ENCODE measurements around the gene G6PC1. TPM values are rescaled to one million over a fixed set of nuclear protein-coding genes. Genes with fewer than 3 reads are reported as not detected.

G6PC1 gene
- total and polyA plus RNA-seq, 2 of the 13 experiments (the other 11 are each of a cell fraction or from before 2014, with no cell fraction given) = 1.7 to 37.9 TPM

GRCh38 chr17:42918902-42919521, 18.4 kb downstream of the G6PC1 start (continued):
- TF ChIP-seq, protein P1, sequence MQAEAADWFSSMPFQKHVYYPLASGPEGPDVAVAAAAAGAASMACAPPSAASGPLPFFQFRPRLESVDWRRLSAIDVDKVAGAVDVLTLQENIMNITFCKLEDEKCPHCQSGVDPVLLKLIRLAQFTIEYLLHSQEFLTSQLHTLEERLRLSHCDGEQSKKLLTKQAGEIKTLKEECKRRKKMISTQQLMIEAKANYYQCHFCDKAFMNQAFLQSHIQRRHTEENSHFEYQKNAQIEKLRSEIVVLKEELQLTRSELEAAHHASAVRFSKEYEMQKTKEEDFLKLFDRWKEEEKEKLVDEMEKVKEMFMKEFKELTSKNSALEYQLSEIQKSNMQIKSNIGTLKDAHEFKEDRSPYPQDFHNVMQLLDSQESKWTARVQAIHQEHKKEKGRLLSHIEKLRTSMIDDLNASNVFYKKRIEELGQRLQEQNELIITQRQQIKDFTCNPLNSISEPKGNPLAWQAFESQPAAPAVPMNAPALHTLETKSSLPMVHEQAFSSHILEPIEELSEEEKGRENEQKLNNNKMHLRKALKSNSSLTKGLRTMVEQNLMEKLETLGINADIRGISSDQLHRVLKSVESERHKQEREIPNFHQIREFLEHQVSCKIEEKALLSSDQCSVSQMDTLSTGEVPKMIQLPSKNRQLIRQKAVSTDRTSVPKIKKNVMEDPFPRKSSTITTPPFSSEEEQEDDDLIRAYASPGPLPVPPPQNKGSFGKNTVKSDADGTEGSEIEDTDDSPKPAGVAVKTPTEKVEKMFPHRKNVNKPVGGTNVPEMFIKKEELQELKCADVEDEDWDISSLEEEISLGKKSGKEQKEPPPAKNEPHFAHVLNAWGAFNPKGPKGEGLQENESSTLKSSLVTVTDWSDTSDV (CRISPR knock-in tag; IDR thresholded peaks at IDR 0.05) = no peak
- TF ChIP-seq ZNF605 (CRISPR knock-in tag; IDR thresholded peaks at IDR 0.05) (no peak), ZNF841 (CRISPR knock-in tag; IDR thresholded peaks at IDR 0.05; ENCODE audit: borderline replicate concordance) (no peak), KMT2B (CRISPR knock-in tag; IDR thresholded peaks at IDR 0.05) (peak; percentile 36; the same call in 1 of the 2 replicates), HCFC1 (IDR thresholded peaks at IDR 0.05; ENCODE audit: low read depth, low read length) (no peak), ZNF713 (CRISPR knock-in tag; IDR thresholded peaks at IDR 0.05) (0 out of 2 replicates have a peak, but pooled peaks have one; percentile 71), ATF1 (CRISPR knock-in tag; IDR thresholded peaks at IDR 0.05) (peak; percentile 33; the same call in 1 of the 2 replicates), ZBTB34 (CRISPR knock-in tag; IDR thresholded peaks at IDR 0.05) (no peak), XRCC5 (optimal IDR thresholded peaks at IDR 0.05; ENCODE audit: low read length) (no peak), MBNL3 (CRISPR knock-in tag; conservative IDR thresholded peaks at IDR 0.05) (no peak), ZNF772 (CRISPR knock-in tag; IDR thresholded peaks at IDR 0.05) (no peak)
- TF ChIP-seq, protein P2, sequence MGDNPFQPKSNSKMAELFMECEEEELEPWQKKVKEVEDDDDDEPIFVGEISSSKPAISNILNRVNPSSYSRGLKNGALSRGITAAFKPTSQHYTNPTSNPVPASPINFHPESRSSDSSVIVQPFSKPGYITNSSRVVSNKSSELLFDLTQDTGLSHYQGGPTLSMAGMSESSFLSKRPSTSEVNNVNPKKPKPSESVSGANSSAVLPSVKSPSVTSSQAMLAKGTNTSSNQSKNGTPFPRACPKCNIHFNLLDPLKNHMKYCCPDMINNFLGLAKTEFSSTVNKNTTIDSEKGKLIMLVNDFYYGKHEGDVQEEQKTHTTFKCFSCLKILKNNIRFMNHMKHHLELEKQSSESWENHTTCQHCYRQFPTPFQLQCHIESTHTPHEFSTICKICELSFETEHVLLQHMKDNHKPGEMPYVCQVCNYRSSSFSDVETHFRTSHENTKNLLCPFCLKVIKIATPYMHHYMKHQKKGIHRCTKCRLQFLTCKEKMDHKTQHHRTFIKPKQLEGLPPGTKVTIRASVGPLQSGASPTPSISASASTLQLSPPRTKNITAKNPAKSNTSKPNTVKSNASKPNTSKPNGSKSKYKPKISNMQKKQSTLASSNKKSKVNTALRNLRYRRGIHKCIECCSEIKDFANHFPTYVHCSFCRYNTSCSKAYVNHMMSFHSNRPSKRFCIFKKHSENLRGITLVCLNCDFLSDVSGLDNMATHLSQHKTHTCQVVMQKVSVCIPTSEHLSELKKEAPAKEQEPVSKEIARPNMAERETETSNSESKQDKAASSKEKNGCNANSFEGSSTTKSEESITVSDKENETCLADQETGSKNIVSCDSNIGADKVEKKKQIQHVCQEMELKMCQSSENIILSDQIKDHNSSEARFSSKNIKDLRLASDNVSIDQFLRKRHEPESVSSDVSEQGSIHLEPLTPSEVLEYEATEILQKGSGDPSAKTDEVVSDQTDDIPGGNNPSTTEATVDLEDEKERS (CRISPR knock-in tag; IDR thresholded peaks at IDR 0.05) = no peak
- TF ChIP-seq, protein P3, sequence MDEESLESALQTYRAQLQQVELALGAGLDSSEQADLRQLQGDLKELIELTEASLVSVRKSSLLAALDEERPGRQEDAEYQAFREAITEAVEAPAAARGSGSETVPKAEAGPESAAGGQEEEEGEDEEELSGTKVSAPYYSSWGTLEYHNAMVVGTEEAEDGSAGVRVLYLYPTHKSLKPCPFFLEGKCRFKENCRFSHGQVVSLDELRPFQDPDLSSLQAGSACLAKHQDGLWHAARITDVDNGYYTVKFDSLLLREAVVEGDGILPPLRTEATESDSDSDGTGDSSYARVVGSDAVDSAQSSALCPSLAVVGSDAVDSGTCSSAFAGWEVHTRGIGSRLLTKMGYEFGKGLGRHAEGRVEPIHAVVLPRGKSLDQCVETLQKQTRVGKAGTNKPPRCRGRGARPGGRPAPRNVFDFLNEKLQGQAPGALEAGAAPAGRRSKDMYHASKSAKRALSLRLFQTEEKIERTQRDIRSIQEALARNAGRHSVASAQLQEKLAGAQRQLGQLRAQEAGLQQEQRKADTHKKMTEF (CRISPR knock-in tag; IDR thresholded peaks at IDR 0.05) = 0 out of 2 replicates have a peak, but pooled peaks have one; percentile 43
- TF ChIP-seq, protein P4, sequence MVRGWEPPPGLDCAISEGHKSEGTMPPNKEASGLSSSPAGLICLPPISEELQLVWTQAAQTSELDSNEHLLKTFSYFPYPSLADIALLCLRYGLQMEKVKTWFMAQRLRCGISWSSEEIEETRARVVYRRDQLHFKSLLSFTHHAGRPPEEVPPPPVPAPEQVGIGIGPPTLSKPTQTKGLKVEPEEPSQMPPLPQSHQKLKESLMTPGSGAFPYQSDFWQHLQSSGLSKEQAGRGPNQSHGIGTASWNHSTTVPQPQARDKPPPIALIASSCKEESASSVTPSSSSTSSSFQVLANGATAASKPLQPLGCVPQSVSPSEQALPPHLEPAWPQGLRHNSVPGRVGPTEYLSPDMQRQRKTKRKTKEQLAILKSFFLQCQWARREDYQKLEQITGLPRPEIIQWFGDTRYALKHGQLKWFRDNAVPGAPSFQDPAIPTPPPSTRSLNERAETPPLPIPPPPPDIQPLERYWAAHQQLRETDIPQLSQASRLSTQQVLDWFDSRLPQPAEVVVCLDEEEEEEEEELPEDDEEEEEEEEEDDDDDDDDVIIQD (CRISPR knock-in tag; IDR thresholded peaks at IDR 0.05; ENCODE audit: low read depth) = 0 out of 2 replicates have a peak, but pooled peaks have one; percentile 24
- TF ChIP-seq, protein P5, sequence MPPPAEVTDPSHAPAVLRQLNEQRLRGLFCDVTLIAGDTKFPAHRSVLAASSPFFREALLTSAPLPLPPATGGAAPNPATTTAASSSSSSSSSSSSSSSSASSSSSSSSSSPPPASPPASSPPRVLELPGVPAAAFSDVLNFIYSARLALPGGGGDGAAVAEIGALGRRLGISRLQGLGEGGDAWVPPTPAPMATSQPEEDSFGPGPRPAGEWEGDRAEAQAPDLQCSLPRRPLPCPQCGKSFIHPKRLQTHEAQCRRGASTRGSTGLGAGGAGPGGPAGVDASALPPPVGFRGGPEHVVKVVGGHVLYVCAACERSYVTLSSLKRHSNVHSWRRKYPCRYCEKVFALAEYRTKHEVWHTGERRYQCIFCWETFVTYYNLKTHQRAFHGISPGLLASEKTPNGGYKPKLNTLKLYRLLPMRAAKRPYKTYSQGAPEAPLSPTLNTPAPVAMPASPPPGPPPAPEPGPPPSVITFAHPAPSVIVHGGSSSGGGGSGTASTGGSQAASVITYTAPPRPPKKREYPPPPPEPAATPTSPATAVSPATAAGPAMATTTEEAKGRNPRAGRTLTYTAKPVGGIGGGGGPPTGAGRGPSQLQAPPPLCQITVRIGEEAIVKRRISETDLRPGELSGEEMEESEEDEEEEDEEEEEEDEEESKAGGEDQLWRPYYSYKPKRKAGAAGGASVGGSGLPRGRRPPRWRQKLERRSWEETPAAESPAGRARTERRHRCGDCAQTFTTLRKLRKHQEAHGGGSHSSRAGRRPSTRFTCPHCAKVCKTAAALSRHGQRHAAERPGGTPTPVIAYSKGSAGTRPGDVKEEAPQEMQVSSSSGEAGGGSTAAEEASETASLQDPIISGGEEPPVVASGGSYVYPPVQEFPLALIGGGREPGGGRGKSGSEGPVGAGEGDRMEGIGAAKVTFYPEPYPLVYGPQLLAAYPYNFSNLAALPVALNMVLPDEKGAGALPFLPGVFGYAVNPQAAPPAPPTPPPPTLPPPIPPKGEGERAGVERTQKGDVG (CRISPR knock-in tag; IDR thresholded peaks at IDR 0.05; ENCODE audit: borderline replicate concordance) = no peak

Data from HepG2 (cell line).